HG03196 (cell line): ENCODE data around the gene CYP26C1.

Experiments
- ATAC-seq: cut with Tn5 transposase; IDR thresholded peaks from one replicate; pipeline ENCODE4 v1.9.1; 2021; ENCODE audit not compliant: unreplicated experiment

Gene CYP26C1

GRCh38 chr10:93063977-93064660 is 3.5 kb downstream of the CYP26C1 start:
- ATAC-seq = no peak

GRCh38 chr10:93064874-93065660 is 4.5 kb downstream of the CYP26C1 start:
- no peak for ATAC-seq

GRCh38 chr10:93065675-93066543 is 5.3 kb downstream of the CYP26C1 start:
- no peak for ATAC-seq

- ATAC-seq = no peak
These were observed 5.9 kb downstream of the CYP26C1 start for GRCh38 chr10:93066544-93066913.

DNA sequence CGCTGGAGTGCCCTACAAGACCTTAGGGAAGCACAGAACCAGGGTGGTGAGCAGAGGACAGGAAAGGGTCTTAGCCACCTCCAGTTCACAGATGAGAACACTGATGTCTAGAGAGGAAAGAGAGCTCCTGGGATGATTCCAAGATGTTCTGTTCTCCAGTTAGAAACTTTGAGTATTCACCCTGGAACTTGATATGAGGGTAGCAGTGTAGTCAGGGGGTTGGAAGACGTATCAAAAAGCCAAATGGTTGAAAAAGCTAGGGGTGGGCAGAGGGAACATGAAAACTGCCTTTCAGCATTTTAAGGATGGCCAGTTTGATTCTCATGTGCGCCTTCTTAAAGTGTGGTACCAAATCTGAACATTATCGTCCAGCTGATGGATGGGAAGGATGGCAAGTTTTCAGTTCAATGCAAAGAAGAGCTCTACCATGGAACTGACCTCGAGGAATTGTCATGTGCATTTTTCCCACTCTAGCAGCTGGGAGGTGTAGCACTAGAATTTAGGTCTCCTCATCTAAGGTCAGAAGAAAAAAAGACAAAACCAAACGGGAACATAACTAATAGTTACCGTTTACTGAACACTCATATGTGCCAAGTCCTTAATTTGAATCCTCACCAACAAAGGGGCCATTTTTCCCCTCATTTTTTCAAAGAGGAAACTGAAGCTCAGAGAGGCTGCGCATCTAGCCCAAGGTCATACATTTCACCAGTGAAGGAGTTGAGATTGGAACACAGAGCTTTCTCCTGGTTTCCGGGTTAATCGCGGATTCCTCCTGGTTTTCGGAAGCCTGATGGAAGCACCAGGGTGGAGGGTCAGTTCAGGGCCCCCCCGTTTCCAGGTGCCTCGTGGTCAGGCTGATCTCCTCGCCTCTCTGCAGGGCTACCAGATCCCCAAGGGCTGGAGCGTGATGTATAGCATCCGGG is 7.1 kb downstream of the CYP26C1 start:
- no peak for ATAC-seq

GRCh38 chr10:93068411-93069244 is 8.0 kb downstream of the CYP26C1 start:
- ATAC-seq = no peak

DNA sequence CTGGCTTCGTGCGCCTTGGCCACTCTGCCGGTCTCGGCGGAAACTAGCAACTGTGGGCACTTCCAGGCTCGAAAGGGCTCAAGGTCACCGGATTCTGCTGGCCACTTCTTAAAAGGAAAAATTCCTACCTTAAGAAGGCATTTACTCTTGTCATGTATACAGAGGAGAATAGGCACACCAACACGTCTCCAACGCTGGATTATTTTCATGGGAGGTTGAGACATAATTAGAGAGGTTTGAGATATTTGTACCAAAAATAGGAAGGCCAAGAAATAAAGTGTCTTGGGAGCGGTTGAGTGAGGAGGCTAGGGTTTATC is 8.6 kb downstream of the CYP26C1 start:
- ATAC-seq = no peak

- no peak for ATAC-seq
These were observed 10.0 kb downstream of the CYP26C1 start for GRCh38 chr10:93070378-93071176.

- ATAC-seq = no peak
These were observed 10.5 kb downstream of the CYP26C1 start for GRCh38 chr10:93071177-93071472.

DNA sequence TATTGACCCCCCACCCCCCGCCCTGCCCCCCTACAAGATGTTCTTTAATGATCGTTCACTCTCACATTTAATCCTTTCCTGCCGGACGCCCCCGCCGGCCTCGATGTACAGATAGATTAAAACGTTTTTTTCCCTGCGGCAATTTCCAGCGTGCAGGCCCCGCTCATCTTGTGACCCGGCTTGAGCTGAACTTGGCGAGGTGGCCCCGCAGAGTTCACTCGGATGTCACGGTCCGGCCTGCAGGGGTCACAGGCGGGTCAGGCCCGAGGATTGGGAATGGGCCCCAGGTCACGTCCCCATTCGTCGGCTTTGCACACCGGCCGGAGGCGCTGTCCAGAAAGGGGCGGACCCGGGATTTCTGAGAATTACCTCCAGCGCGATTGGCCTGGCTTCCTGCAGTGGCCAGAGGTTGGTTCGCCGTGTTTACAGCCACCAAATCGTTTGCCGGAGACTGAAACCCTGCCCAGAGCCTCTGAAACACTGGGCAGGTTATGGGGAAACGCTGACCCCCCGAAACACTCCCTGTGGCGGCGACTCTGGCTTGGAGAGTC is 11.2 kb downstream of the CYP26C1 start:
- no peak for ATAC-seq

- no peak for ATAC-seq
These were observed 11.7 kb downstream of the CYP26C1 start for GRCh38 chr10:93072225-93072712.

- no peak for ATAC-seq
These were observed 12.3 kb downstream of the CYP26C1 start for GRCh38 chr10:93072713-93073538.

DNA sequence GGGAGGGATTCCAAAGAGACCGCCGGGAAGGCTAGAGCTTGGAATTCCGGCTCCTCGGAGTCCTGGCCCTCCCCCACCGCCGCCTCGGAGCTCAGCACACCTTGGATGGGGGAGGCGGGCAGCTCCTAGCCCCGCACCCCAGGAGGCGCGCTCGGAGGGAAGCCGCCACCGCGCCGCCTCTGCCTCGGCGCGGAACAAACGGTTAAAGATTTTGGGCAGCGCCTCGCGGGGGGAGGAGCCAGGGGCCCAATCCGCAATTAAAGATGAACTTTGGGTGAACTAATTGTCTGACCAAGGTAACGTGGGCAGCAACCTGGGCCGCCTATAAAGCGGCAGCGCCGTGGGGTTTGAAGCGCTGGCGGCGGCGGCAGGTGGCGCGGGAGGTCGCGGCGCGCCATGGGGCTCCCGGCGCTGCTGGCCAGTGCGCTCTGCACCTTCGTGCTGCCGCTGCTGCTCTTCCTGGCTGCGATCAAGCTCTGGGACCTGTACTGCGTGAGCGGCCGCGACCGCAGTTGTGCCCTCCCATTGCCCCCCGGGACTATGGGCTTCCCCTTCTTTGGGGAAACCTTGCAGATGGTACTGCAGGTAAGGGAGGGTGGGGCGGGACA is 13.0 kb downstream of the CYP26C1 start, which contains the start of gene CYP26A1:
TSS of gene CYP26A1 (plus strand) at position 355 of the 608 bp plus-strand sequence. CDS start at position 397, 42 bp downstream.
- no peak for ATAC-seq

DNA sequence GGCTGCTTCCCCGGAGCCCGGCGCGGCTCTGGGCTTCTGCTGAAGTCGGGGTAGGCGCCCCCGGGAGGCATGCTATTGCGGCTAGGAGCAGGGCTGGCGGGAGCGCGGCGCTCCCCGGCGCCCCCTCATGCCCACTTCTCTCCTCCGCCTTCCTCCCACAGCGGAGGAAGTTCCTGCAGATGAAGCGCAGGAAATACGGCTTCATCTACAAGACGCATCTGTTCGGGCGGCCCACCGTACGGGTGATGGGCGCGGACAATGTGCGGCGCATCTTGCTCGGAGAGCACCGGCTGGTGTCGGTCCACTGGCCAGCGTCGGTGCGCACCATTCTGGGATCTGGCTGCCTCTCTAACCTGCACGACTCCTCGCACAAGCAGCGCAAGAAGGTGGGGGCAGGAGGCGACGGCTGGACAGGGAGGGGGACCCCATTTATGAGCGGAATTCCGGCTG is 13.6 kb downstream of the CYP26C1 start:
- no peak for ATAC-seq

DNA sequence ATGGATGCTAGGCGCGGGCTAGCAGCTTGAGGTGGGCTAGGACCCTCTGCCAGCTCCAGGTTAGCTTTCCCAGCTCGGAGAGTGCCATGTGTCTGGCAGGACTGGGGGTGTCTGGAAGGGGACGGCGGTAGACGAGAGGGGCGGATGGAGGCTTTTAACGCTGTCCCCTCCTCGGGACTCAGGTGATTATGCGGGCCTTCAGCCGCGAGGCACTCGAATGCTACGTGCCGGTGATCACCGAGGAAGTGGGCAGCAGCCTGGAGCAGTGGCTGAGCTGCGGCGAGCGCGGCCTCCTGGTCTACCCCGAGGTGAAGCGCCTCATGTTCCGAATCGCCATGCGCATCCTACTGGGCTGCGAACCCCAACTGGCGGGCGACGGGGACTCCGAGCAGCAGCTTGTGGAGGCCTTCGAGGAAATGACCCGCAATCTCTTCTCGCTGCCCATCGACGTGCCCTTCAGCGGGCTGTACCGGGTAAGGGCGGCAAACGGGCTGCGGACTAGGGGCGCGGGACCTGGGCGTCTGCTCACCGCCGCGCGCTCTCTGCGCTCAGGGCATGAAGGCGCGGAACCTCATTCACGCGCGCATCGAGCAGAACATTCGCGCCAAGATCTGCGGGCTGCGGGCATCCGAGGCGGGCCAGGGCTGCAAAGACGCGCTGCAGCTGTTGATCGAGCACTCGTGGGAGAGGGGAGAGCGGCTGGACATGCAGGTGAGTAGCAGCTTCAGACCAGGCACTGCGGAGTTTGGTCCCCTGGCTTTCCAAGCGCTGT is 14.2 kb downstream of the CYP26C1 start:
- no peak for ATAC-seq
